HL-60 (cell line): ENCODE results near the gene NKD1.
A peak's percentile ranks its signal among the peaks of the same experiment; 100 is the strongest.

Experiments
- DNase-seq, 2 experiments: peaks; one replicate each; pipeline ENCODE4 v3.0.0-alpha.2; 2010 to 2020; ENCODE audit warnings: low read depth in 1 of 2, low spot score in 1 of 2
- H3K27ac ChIP-seq: fragments of 250-450 bp; sonication (Bioruptor Pico); replicated peaks from 2 replicates; pipeline ENCODE4 v1.5.1; 2020; ENCODE audit warnings: mild to moderate bottlenecking, moderate library complexity
- H3K27me3 ChIP-seq: fragments of 250-450 bp; sonication (Bioruptor Pico); 2 replicates; pipeline ENCODE4 v1.5.1; 2021; ENCODE audit warnings: mild to moderate bottlenecking, moderate library complexity; ENCODE audit not compliant: insufficient read depth, poor library complexity, severe bottlenecking
- H3K4me3 ChIP-seq: replicated peaks from 2 replicates; pipeline ENCODE4 v1.5.1; 2011; ENCODE audit warnings: mild to moderate bottlenecking, control low read depth, low read length; ENCODE audit not compliant: insufficient read depth
- GABPA ChIP-seq: IDR thresholded peaks from 2 replicates; pipeline ENCODE4 v1.6.1; 2012; ENCODE audit warnings: low read depth
- POLR2AphosphoS5 ChIP-seq: IDR thresholded peaks from 2 replicates; pipeline ENCODE4 v1.6.1; 2012; ENCODE audit warnings: low read depth
- SPI1 ChIP-seq: IDR thresholded peaks from 2 replicates; pipeline ENCODE4 v1.6.1; 2012; ENCODE audit warnings: low read depth, mild to moderate bottlenecking, borderline replicate concordance
- TF ChIP-seq, protein P1 (sequence below): IDR thresholded peaks from 2 replicates; pipeline ENCODE4 v1.6.1; 2012; ENCODE audit warnings: low read depth; ENCODE audit not compliant: insufficient replicate concordance
- TF ChIP-seq, protein P2 (sequence below): IDR thresholded peaks from one replicate; pipeline ENCODE4 v1.5.1; 2011; ENCODE audit warnings: low read length, control low read depth, inconsistent platforms; ENCODE audit not compliant: insufficient read depth

The NKD1 gene

GRCh38 chr16:50669741-50670140 is 121.5 kb downstream of the NKD1 start:
- Histone ChIP-seq H3K27ac (no peak overlapping the region), H3K27me3 (no peaks in the 10 kb centered on the region), H3K4me3 (no peak overlapping the region)
- TF ChIP-seq POLR2AphosphoS5 (no peak), GABPA (no peak), SPI1 (no peak)
- TF ChIP-seq, protein P1, sequence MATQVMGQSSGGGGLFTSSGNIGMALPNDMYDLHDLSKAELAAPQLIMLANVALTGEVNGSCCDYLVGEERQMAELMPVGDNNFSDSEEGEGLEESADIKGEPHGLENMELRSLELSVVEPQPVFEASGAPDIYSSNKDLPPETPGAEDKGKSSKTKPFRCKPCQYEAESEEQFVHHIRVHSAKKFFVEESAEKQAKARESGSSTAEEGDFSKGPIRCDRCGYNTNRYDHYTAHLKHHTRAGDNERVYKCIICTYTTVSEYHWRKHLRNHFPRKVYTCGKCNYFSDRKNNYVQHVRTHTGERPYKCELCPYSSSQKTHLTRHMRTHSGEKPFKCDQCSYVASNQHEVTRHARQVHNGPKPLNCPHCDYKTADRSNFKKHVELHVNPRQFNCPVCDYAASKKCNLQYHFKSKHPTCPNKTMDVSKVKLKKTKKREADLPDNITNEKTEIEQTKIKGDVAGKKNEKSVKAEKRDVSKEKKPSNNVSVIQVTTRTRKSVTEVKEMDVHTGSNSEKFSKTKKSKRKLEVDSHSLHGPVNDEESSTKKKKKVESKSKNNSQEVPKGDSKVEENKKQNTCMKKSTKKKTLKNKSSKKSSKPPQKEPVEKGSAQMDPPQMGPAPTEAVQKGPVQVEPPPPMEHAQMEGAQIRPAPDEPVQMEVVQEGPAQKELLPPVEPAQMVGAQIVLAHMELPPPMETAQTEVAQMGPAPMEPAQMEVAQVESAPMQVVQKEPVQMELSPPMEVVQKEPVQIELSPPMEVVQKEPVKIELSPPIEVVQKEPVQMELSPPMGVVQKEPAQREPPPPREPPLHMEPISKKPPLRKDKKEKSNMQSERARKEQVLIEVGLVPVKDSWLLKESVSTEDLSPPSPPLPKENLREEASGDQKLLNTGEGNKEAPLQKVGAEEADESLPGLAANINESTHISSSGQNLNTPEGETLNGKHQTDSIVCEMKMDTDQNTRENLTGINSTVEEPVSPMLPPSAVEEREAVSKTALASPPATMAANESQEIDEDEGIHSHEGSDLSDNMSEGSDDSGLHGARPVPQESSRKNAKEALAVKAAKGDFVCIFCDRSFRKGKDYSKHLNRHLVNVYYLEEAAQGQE: no peak
- TF ChIP-seq, protein P2, sequence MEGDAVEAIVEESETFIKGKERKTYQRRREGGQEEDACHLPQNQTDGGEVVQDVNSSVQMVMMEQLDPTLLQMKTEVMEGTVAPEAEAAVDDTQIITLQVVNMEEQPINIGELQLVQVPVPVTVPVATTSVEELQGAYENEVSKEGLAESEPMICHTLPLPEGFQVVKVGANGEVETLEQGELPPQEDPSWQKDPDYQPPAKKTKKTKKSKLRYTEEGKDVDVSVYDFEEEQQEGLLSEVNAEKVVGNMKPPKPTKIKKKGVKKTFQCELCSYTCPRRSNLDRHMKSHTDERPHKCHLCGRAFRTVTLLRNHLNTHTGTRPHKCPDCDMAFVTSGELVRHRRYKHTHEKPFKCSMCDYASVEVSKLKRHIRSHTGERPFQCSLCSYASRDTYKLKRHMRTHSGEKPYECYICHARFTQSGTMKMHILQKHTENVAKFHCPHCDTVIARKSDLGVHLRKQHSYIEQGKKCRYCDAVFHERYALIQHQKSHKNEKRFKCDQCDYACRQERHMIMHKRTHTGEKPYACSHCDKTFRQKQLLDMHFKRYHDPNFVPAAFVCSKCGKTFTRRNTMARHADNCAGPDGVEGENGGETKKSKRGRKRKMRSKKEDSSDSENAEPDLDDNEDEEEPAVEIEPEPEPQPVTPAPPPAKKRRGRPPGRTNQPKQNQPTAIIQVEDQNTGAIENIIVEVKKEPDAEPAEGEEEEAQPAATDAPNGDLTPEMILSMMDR: no peak
- no peak for DNase-seq

DNA sequence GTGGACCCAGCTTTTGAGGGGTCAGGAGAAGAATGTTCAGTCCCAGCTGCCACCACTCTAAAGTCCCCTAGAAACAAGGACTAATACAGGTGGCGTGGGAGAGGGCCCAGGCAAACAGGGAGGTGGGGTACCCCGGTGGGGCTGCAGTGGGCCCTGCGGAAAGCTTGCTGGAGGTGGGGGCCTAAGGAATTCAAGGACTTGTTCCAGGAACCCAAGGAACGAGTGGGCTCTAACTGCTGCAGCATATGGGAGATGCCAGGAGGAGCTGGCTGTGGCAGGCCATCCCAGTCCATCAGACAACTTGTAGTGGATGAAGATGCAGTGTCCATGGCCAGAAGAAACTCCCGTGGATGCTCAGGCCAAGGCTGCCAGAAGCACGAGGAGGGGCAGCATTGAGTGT is 122.3 kb downstream of the NKD1 start:
- no peak overlapping the region for H3K27ac ChIP-seq
- no peaks in the 10 kb centered on the region for H3K27me3 ChIP-seq
- no peak for DNase-seq
- TF ChIP-seq, protein P1: no peak
- TF ChIP-seq, protein P2: no peak
- no peak for TF ChIP-seq GABPA
- no peak for TF ChIP-seq POLR2AphosphoS5
- TF ChIP-seq SPI1: no peak
- no peak overlapping the region for H3K4me3 ChIP-seq

- TF ChIP-seq, protein P2: peak; percentile 82
- TF ChIP-seq POLR2AphosphoS5: no peak
- DNase-seq: peak; percentile 78 to 80
- Histone ChIP-seq H3K27me3 (no peaks in the 10 kb centered on the region), H3K27ac (no peak overlapping the region), H3K4me3 (no peak overlapping the region)
Measured at GRCh38 chr16:50671644-50672260, 123.6 kb downstream of the NKD1 start.
